Activated naive CD8-positive, alpha-beta T cell treated with anti-CD3 and anti-CD28 coated beads, Interleukin-2, amount 10 ng/mL, durations not matched to agents 7 days and 5 days (primary cell): ENCODE data around the gene CDYL. TPM values are rescaled to one million over a fixed set of nuclear protein-coding genes. Genes with fewer than 3 reads are reported as not detected.

Experiments
- ATAC-seq: fragments of 150-1000 bp; cut with Tn5 transposase; one replicate; pipeline ENCODE4 v1.10.0; 2021; ENCODE audit warnings: low read depth, moderate library complexity
- POLR2A ChIA-PET: fragments of 350-600 bp; sonication (Branson Sonifier 250); formaldehyde crosslinking; loops from one replicate; lab custom pipeline; 2021; ENCODE audit warnings: antibody characterized with exemption; lab: Charles Lee
- DNase-seq: peaks from one replicate; pipeline ENCODE4 v3.0.0; 2021
- H3K27ac Mint-ChIP-seq: one replicate; pipeline ENCODE4 v1.8.0; 2022; ENCODE audit warnings: mild to moderate bottlenecking, mixed read lengths
- H3K27me3 Mint-ChIP-seq: one replicate; pipeline ENCODE4 v1.8.0; 2022; ENCODE audit warnings: mild to moderate bottlenecking, moderate library complexity, mixed read lengths
- H3K36me3 Mint-ChIP-seq: one replicate; pipeline ENCODE4 v1.8.0; 2021; ENCODE audit warnings: mild to moderate bottlenecking, mixed read lengths
- H3K4me1 Mint-ChIP-seq: one replicate; pipeline ENCODE4 v1.8.0; 2021; ENCODE audit warnings: mixed read lengths
- H3K4me3 Mint-ChIP-seq: one replicate; pipeline ENCODE4 v1.8.0; 2022; ENCODE audit warnings: mild to moderate bottlenecking, moderate library complexity, mixed read lengths
- H3K9me3 Mint-ChIP-seq: one replicate; pipeline ENCODE4 v1.8.0; 2021; ENCODE audit warnings: mixed read lengths
- total RNA-seq, 2 experiments: library from RNA; stranded (reverse); gene quantifications; one replicate each; pipeline ENCODE4 v1.2.3, GENCODE V29; 2021

The CDYL gene
- total RNA-seq, 2 experiments from 2014 or later = 44.0 to 46.7 TPM

- Mint-ChIP-seq H3K9me3 (peaks cover 3% of the 10 kb centered on the region), H3K36me3 (no peaks in the 10 kb centered on the region), H3K4me3 (no peak overlapping the region), H3K4me1 (no peaks in the 10 kb centered on the region), H3K27me3 (peaks cover 15% of the 10 kb centered on the region), H3K27ac (no peak overlapping the region)
- POLR2A ChIA-PET = no interaction called here
- no peak for ATAC-seq
- no peak for DNase-seq
Observed at GRCh38 chr6:4751823-4752464, 24.3 kb upstream of the CDYL start.

- Mint-ChIP-seq H3K4me3 (no peak overlapping the region), H3K4me1 (no peaks in the 10 kb centered on the region), H3K27me3 (peaks cover 15% of the 10 kb centered on the region), H3K36me3 (no peaks in the 10 kb centered on the region), H3K9me3 (peaks cover 3% of the 10 kb centered on the region), H3K27ac (no peak overlapping the region)
- no peak for DNase-seq
- POLR2A ChIA-PET = no interaction called here
- ATAC-seq = no peak
Observed at GRCh38 chr6:4756247-4756646, 20.0 kb upstream of the CDYL start.

GRCh38 chr6:4759997-4760396, 16.2 kb upstream of the CDYL start:
- Mint-ChIP-seq H3K4me1 (no peaks in the 10 kb centered on the region), H3K27ac (no peak overlapping the region), H3K36me3 (no peaks in the 10 kb centered on the region), H3K27me3 (peaks cover 12% of the 10 kb centered on the region), H3K9me3 (peaks cover 4% of the 10 kb centered on the region), H3K4me3 (no peak overlapping the region)
- ATAC-seq (no peak), DNase-seq (no peak)
- POLR2A ChIA-PET = no interaction called here

GRCh38 chr6:4760773-4761172, 15.4 kb upstream of the CDYL start:
- POLR2A ChIA-PET = no interaction called here
- DNase-seq (no peak), ATAC-seq (no peak)
- H3K27ac Mint-ChIP-seq = no peak overlapping the region
- peaks cover 6% of the 10 kb centered on the region for H3K27me3 Mint-ChIP-seq
- peaks cover 4% of the 10 kb centered on the region for H3K9me3 Mint-ChIP-seq
- H3K4me3 Mint-ChIP-seq = no peak overlapping the region
- no peaks in the 10 kb centered on the region for H3K4me1 Mint-ChIP-seq
- H3K36me3 Mint-ChIP-seq = no peaks in the 10 kb centered on the region

GRCh38 chr6:4762294-4762693, 13.9 kb upstream of the CDYL start:
- H3K4me3 Mint-ChIP-seq = no peak overlapping the region
- POLR2A ChIA-PET = no interaction called here
- H3K27ac Mint-ChIP-seq = no peak overlapping the region
- DNase-seq (no peak), ATAC-seq (no peak)
- no peaks in the 10 kb centered on the region for H3K4me1 Mint-ChIP-seq
- H3K27me3 Mint-ChIP-seq = peaks cover 6% of the 10 kb centered on the region
- H3K36me3 Mint-ChIP-seq = no peaks in the 10 kb centered on the region
- peaks cover 2% of the 10 kb centered on the region for H3K9me3 Mint-ChIP-seq

- POLR2A ChIA-PET = no interaction called here
- ATAC-seq = no peak
- peaks cover 2% of the 10 kb centered on the region for H3K9me3 Mint-ChIP-seq
- no peaks in the 10 kb centered on the region for H3K4me1 Mint-ChIP-seq
- no peaks in the 10 kb centered on the region for H3K36me3 Mint-ChIP-seq
- H3K27me3 Mint-ChIP-seq = peaks cover 9% of the 10 kb centered on the region
- no peak for DNase-seq
- no peak overlapping the region for H3K4me3 Mint-ChIP-seq
- H3K27ac Mint-ChIP-seq = no peak overlapping the region
Observed at GRCh38 chr6:4763921-4764320, 12.3 kb upstream of the CDYL start.

- Mint-ChIP-seq H3K4me3 (no peak overlapping the region), H3K27me3 (peaks cover 5% of the 10 kb centered on the region)
Observed at GRCh38 chr6:4768815-4769214, 7.4 kb upstream of the CDYL start.

GRCh38 chr6:4772750-4773149, 3.5 kb upstream of the CDYL start:
- Mint-ChIP-seq H3K27me3 (peaks cover 2% of the 10 kb centered on the region), H3K4me3 (no peak overlapping the region), H3K36me3 (peaks cover 3% of the 10 kb centered on the region), H3K4me1 (peaks cover 13% of the 10 kb centered on the region), H3K9me3 (no peaks in the 10 kb centered on the region), H3K27ac (no peak overlapping the region)
- ATAC-seq (no peak), DNase-seq (no peak)
- POLR2A ChIA-PET = no interaction called here

More at GRCh38 chr6:4768815-4769214, 7.4 kb upstream of the CDYL start:
- no peak for ATAC-seq
- Mint-ChIP-seq H3K4me1 (no peaks in the 10 kb centered on the region), H3K9me3 (no peaks in the 10 kb centered on the region), H3K36me3 (no peaks in the 10 kb centered on the region), H3K27ac (no peak overlapping the region)
- POLR2A ChIA-PET = no interaction called here
- DNase-seq = no peak

GRCh38 chr6:4773181-4773580, 3.0 kb upstream of the CDYL start:
- Mint-ChIP-seq H3K27ac (no peak overlapping the region), H3K36me3 (peaks cover 5% of the 10 kb centered on the region), H3K4me3 (no peak overlapping the region), H3K4me1 (peaks cover 17% of the 10 kb centered on the region), H3K9me3 (peaks cover 1% of the 10 kb centered on the region), H3K27me3 (no peaks in the 10 kb centered on the region)
- POLR2A ChIA-PET = no interaction called here
- no peak for ATAC-seq
- DNase-seq = no peak

GRCh38 chr6:4774296-4774695, 1.9 kb upstream of the CDYL start:
- Mint-ChIP-seq H3K9me3 (peaks cover 4% of the 10 kb centered on the region), H3K4me3 (peak overlapping the region; percentile 85), H3K4me1 (peaks cover 25% of the 10 kb centered on the region), H3K27ac (peak overlapping the region; percentile 83), H3K27me3 (no peaks in the 10 kb centered on the region), H3K36me3 (peaks cover 14% of the 10 kb centered on the region)
- no peak for DNase-seq
- ATAC-seq = no peak
- POLR2A ChIA-PET = no interaction called here

GRCh38 chr6:4774715-4775493, 1.3 kb upstream of the CDYL start:
- ATAC-seq = no peak
- H3K27ac Mint-ChIP-seq = peak overlapping the region; percentile 83

GRCh38 chr6:4775494-4776130, 592 bp upstream of the CDYL start:
- Mint-ChIP-seq H3K4me1 (peaks cover 32% of the 10 kb centered on the region), H3K27ac (no peak overlapping the region), H3K9me3 (peaks cover 4% of the 10 kb centered on the region), H3K4me3 (peak overlapping the region; percentile 85), H3K27me3 (no peaks in the 10 kb centered on the region), H3K36me3 (peaks cover 16% of the 10 kb centered on the region)
- peak; percentile 62 for ATAC-seq
- POLR2A ChIA-PET = interaction anchor here (1.4 kb wide), 1 partner anchor 228 kb away, joined by 5 read pairs; the partner anchor contains the start of gene RPP40
- peak; percentile 83 for DNase-seq

More at GRCh38 chr6:4774715-4775493, 1.3 kb upstream of the CDYL start:
- no peak for DNase-seq
- no peaks in the 10 kb centered on the region for H3K27me3 Mint-ChIP-seq
- H3K4me3 Mint-ChIP-seq = peak overlapping the region; percentile 85
- peaks cover 16% of the 10 kb centered on the region for H3K36me3 Mint-ChIP-seq
- H3K9me3 Mint-ChIP-seq = peaks cover 4% of the 10 kb centered on the region
- H3K4me1 Mint-ChIP-seq = peaks cover 27% of the 10 kb centered on the region
- POLR2A ChIA-PET = interaction anchor here (1.4 kb wide), 1 partner anchor 229 kb away, joined by 5 read pairs; the partner anchor contains the start of gene RPP40
